Measurements from ENCODE around the gene GPI.

DNA sequence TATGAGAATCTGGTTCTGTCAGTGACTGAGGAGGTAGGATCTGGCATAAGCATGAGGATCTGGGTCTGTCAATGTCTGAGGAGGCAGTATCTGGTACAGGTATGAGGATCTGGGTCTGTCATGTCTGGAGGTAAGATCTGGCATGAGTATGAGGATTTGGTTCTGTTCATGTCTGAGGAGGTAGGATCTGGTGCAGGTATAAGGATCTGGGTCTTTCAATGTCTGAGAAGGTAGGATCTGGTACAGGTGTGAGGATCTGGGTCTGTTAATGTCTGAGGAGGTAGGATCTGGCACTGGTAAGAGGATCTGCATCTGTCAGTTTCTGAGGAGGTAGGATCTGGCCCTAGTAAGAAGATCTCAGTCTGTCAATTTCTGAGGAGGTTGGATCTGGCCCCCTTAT lies 26.8 kb downstream of the GPI start:
- TF ChIP-seq, protein P1, sequence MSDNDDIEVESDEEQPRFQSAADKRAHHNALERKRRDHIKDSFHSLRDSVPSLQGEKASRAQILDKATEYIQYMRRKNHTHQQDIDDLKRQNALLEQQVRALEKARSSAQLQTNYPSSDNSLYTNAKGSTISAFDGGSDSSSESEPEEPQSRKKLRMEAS (IDR thresholded peaks at IDR 0.05), result no peak
- TF ChIP-seq, protein P2, sequence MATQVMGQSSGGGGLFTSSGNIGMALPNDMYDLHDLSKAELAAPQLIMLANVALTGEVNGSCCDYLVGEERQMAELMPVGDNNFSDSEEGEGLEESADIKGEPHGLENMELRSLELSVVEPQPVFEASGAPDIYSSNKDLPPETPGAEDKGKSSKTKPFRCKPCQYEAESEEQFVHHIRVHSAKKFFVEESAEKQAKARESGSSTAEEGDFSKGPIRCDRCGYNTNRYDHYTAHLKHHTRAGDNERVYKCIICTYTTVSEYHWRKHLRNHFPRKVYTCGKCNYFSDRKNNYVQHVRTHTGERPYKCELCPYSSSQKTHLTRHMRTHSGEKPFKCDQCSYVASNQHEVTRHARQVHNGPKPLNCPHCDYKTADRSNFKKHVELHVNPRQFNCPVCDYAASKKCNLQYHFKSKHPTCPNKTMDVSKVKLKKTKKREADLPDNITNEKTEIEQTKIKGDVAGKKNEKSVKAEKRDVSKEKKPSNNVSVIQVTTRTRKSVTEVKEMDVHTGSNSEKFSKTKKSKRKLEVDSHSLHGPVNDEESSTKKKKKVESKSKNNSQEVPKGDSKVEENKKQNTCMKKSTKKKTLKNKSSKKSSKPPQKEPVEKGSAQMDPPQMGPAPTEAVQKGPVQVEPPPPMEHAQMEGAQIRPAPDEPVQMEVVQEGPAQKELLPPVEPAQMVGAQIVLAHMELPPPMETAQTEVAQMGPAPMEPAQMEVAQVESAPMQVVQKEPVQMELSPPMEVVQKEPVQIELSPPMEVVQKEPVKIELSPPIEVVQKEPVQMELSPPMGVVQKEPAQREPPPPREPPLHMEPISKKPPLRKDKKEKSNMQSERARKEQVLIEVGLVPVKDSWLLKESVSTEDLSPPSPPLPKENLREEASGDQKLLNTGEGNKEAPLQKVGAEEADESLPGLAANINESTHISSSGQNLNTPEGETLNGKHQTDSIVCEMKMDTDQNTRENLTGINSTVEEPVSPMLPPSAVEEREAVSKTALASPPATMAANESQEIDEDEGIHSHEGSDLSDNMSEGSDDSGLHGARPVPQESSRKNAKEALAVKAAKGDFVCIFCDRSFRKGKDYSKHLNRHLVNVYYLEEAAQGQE (IDR thresholded peaks at IDR 0.05; ENCODE audit: low read depth), result no peak
- TF ChIP-seq YY1 (IDR thresholded peaks at IDR 0.05; ENCODE audit: low read depth) (no peak), CEBPB (IDR thresholded peaks at IDR 0.05) (no peak), TCF12 (IDR thresholded peaks at IDR 0.05; ENCODE audit: low read depth) (no peak), CREB1 (IDR thresholded peaks at IDR 0.05; ENCODE audit: low read depth) (no peak)
